NOMO-1 treated with dmso at 0.1 percent for 144 hours (cell line): ENCODE results near the gene RPS6KA4.

Experiments
- DNase-seq: peaks from one replicate; lab custom pipeline; 2025; ENCODE audit not compliant: unreplicated experiment; lab: John Stamatoyannopoulos, UW

RPS6KA4 gene

DNA sequence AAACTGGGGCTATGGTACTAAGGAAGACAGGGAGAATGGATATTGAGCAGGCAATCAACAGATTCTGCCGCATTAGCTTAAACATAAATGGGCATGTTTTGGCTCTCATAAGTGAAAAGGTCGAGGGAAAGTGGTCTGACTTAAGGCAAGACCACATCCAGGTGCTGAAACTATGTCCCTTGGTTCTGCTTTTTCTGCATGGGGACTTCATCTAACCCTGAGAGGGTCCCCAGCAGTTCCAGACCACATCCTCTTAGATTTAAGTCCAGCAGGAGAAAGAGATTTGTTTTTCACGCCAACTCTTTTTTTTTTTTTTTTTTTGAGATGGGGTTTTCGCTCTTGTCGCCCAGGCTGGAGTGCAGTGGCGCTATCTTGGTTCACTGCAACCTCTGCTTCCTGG lies 5.5 kb downstream of the RPS6KA4 start:
- DNase-seq: no peak

DNA sequence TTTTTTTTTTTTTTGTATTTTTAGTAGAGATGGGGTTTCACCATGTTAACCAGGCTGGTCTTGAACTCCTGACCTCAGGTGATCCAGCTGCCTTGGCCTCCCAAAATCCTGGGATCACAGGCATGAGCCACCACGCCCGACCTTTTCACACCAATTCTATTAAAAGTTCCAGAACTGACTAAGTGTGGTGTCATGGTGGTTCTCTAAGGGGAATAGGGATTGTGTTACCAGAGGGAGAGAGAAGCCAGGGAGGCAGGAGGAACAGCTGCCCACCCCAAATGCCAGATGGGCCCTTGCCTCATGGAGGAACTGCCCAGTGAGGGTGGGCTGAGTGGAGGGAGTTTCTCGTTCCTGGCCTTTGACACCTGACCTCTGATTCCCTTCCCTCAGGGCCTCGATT lies 5.9 kb downstream of the RPS6KA4 start:
- no peak for DNase-seq

DNA sequence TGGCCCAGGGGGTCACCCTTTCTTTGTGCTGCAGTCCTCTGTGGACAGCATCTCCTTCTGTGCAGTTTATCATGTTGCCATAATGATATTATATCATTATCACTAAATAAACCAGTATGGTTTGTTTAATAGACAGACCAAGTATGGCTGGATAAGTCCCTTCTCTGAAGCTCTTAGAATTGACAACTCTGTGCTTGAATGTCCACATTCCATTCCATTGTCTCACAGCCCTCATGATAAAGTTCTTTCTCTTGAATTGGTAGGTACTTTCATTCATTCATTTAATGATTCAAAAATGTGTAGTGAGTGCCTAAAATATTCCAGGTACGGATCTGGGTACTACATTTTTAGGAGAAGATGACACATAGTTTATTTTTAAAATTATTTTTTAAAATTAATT lies 7.8 kb downstream of the RPS6KA4 start:
- DNase-seq: no peak

DNA sequence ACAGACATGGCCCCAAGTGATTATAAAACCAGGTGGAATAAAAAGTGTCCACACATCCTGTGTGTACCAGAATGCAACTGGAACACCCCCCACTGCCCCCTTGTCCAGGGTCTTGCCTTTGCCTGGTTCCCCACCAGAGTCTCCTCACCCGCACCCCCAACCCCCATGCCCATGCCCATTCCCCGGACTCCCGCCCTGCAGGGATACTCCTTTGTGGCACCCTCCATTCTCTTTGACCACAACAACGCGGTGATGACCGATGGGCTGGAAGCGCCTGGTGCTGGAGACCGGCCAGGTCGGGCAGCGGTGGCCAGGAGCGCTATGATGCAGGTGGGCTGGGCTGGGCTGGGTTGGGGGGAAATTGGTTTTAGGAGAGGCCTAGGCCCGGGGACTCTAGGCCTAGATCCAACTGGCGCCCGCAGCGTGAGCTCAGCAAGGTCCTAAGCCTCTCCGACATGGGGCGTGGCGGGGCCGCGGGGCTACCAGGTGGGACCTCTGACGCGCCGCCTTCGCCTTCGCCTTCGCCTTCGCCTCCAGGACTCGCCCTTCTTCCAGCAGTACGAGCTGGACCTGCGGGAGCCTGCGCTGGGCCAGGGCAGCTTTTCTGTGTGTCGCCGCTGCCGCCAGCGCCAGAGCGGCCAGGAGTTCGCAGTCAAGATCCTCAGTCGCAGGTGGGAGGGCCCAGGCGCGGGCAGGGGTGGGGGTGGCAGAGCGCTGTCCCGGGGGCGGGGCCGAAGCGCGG lies 9.1 kb downstream of the RPS6KA4 start:
- DNase-seq: no peak

DNA sequence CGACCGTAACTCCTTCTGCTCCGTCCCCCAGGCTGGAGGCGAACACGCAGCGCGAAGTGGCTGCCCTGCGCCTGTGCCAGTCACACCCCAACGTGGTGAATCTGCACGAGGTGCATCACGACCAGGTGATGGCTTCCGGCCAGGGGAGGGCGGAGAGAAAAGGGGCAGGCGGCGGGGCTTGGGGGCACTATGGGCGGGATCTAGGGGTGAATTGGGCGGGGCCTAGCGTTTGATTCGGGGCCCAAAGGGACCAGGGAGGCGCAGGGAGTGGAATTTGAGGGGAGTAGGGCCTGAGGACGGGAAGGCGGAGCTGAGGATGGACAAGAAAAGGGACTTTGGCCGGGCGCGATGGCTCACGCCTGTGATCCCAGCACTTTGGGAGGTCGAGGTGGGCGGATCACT lies 9.7 kb downstream of the RPS6KA4 start:
- no peak for DNase-seq

DNA sequence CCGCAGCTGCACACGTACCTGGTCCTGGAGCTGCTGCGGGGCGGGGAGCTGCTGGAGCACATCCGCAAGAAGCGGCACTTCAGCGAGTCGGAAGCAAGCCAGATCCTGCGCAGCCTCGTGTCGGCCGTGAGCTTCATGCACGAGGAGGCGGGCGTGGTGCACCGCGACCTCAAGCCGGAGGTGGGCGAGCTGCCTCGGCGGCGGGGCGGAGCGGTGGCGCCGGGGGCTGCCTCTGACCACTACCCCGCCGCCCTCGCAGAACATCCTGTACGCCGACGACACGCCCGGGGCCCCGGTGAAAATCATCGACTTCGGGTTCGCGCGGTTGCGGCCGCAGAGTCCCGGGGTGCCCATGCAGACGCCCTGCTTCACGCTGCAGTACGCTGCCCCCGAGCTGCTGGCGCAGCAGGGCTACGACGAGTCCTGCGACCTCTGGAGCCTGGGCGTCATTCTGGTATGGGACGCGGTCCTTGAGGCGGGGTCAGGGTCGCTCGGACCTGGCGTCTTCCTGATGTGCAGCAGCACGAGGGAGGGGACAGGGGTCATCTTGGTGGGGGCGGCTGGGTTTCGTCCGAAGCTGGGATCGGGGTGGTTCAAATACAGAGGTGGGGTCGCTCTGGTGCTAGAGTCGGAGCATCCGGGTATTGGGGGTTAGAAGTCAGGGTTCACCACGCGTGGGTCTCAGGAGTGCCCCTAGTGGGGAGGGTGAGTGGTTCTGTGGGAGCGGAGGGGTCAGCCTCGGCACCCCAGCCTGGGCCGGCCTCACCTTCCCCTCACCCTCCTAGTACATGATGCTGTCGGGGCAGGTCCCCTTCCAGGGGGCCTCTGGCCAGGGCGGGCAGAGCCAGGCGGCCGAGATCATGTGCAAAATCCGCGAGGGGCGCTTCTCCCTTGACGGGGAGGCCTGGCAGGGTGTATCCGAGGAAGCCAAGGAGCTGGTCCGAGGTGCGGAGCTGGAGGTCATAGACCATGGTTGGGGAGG lies 10.8 kb downstream of the RPS6KA4 start:
- DNase-seq: no peak

DNA sequence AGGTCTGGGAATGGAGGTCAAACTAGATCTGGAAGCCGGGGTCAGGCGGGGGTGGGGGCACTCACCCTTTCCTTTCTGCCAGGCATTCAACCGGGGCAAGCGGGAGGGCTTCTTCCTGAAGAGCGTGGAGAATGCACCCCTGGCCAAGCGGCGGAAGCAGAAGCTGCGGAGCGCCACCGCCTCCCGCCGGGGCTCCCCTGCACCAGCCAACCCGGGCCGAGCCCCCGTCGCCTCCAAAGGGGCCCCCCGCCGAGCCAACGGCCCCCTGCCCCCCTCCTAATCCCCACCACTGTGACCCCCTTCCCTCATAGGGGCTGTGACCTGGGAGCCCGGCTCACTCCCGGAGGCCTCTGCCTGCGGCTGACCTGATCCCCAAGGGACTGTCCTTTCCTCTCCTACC lies 12.2 kb downstream of the RPS6KA4 start:
- DNase-seq: no peak

DNA sequence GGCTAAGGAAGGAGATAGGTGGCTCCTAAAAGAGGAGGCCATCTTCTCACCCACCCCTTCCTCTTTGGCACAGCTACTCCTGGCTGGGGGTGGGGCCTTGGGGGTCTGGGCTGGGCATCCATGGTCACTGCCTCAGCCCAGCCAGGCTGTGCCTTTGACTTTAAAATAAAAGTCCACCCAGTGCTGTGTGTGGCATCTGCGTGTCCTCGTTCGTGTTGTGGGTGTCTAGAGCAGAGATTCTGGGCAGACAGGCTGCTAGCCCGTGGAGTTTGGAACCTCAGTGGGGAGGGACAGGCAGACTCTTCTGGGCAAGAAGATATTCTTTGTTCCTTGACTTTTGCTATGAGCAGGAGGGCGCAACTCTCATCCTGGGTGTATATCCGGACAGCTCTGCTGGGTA lies 13.1 kb downstream of the RPS6KA4 start:
- no peak for DNase-seq

DNA sequence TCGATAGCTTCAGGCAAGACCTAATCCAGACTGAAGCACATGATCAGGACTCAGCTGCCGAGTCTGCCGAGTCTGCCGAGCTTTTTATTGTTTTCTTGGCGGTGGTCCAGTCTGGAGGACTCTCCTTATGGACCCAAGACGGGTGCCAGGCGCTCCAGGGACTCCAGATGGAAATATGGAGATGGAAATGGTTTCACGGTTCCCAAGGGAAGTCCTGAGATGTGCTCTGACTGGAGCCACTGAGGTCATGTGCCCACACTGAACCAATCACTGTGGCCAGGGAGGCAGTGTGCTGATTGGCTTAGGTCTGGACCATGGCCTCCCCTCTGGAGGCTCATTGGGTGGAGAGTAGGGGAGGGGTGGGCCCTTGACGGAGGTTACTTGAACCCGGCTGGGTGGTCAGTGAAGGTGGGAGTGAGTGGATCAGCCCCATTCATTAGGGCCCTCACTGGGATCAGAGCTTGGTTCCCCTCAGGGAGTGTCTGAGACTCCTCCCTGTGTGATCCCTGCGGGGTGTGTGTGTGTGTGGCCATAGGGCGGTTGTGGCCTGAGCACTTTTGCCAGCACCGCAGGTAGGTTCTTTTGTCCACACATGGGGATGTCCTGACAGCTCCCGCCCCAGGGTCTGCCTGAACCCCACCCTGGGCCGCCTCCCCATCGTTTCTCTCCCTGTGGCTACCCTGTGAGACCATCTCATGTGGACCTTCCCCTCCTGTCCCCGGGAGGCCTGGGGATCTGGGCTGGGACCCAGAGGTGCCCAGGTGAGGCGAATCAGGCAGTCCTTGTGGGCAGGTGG lies 14.0 kb downstream of the RPS6KA4 start:
- DNase-seq: peak; percentile 70

DNA sequence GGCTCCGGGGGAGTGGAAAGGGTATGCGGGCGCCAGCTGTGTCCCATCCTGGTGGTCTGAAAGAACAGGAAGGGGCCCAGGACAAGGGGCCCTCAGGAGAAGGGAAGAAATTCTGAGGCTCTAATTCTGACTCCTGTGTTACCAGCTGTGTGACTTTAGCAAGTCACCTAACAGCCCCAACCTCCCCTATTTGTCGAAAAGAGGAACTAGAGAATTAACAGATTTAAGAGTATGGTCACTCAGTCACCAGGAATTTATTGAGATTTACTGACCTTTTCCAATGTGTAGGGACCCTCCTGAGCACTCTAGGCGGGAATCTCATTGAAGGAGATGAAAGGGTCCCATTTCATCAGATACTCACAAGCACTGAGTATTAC lies 14.6 kb downstream of the RPS6KA4 start:
- peak; percentile 18 for DNase-seq

DNA sequence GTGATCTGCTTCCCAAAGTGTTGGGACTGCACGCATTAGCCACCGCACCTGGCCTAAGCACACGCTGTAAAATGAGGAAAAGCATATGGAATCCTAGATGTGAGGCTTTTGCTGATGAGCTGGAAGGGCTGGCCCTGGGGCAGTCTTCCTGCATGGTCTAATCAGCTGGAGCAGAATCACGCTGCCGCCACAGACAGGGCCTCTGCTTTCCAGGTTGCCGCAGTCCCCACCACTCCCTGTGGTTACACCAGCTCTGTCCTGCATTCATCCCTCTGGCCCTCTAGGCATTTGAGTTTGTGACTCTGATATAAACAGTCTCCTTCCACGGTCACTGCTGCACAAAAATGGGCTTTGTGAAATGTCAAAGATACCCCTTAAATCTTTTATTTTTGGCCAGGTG lies 17.1 kb downstream of the RPS6KA4 start:
- no peak for DNase-seq

DNA sequence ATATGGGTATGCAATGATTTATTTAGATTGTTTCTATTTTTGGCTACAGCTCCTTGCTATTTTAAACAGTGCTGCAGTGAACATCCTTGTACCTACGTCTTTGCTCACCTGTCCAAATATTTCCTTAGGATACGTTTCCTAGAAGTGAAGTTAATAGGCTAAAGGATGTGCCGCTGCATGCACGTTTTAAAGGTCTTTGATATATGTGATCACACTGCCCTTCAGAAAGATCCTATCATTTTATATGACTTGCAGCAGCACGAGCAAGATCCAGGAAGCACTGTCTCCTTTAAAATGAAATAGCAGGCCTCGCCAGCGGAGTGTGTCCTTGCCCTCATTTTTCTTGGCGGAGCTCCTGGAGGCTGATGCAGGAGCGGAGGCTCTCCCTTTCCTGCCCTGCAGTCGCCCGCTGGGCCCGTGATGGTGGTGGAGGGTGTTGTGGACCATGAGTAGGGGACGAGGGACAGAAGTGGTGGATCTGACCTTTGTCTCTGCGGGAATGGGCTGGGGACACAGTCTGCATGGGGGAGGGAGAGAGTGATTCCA lies 19.4 kb downstream of the RPS6KA4 start:
- no peak for DNase-seq

DNA sequence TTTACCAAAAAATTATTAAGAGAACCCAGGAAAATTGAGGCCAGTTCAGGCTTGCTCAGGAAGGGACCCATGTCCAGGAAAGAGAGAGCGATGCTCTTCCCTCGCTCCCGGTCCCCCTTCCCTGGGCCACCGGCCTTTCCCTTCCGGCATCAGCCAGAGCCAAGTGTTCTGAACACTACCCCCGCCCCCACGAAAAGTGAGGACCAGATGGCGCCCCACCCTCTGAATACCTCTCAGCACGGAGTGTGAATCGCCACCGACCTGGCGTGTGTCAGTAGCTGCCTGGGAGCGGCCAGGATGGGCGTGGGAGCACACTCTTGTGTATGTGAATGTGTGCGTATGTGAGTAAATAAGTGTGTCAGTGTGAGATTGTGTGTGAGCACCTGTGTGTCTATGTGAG lies 20.2 kb downstream of the RPS6KA4 start:
- DNase-seq: no peak

DNA sequence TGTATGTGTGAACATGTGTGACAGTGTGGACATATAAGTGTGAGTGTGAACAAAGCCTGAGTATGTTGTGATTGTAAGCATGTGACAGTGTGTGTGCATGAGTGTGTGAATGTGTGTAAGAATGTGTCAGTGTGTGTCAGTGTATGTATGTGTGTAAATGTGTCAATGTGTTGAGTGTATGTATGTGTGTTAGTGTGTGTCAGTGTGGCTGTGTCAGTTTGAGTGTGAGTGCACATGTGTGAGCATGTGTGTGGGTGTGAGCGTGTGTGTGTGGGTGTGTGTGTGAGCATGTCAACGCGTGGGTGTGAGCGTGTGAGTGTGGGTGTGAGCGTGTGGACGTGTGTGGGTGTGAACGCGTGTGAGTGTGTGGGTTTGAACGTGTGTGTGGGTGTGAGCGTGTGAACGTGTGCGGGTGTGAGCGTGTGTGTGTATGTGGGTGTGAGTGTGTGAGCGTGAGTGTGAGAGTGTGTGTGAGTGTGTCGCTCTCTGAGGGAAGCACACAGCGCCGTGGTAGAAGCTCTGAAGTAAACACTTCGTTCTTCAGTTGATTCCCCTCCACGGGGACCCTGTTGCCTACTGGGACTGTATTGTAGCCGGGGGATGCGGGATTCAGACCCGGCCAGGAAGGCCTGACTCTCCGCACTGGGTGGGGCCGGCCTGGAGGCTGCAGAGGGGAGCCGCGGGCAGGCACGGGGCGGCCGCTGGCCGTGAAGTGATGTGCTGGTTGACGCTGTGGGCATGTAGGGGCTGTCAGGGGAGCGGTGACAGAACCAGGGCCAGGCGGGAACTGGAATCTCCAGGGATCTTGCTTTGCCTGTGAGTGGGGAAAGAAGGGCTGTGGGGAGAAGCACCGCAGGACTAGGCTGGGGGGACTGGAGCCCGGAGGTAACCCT lies 21.1 kb downstream of the RPS6KA4 start:
- no peak for DNase-seq

DNA sequence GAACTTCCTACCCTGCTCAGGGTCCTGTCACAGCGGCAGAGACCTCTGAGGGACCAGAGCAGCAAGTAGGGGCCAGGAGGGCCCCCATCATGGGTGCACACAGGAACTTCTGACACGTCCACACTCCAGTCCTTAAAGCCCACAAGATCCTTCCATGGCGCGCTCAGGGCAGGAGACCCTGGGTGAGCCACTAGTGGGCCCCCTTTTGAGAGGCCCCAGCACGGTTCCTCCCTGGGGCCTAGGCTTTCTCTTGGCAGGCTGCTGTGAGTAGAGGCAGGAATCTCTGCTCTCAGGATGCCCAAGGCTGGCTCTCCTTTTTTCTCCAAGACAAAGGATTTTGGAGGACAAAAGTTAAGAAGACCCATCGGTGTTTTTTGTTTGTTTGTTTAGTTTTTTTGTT lies 22.4 kb downstream of the RPS6KA4 start:
- DNase-seq: no peak

DNA sequence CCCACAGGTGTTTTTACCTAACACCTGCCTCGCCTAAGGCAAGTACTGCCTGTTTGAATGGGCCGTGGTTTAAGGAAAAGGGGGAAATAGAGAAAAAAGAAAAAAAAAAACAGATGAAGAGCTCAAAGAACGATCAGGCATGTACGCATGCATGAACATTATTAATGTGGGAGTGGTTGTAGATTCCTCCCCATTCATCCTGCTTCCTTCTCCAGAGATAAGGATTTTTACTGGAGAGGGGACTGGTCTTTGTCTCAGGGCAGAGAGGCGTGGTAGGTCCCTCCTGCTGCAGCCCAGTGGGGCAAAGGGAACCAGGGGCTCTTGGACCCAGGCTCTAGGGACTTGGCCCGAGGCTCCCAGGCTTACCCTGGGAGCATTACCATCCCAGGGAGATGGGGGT lies 23.1 kb downstream of the RPS6KA4 start:
- DNase-seq: no peak

DNA sequence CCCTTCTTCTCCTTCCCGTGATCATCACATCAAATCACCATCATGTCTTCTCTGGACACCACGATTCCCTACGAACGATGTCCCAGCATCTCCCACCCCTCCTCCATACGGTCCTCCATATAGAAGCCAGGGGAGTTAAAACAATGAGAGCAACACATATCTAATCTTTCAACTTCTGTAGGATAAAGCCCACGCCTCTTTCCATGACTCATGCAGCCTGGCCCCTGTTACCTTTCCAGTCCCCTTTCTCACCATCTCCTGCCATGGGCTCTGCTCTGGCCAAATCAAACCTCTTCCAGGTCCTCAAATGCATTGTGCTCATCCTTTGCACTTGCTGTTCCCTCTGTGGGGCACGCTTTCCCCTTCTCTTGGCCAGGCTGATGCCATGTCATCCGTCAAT lies 23.6 kb downstream of the RPS6KA4 start:
- DNase-seq: no peak

DNA sequence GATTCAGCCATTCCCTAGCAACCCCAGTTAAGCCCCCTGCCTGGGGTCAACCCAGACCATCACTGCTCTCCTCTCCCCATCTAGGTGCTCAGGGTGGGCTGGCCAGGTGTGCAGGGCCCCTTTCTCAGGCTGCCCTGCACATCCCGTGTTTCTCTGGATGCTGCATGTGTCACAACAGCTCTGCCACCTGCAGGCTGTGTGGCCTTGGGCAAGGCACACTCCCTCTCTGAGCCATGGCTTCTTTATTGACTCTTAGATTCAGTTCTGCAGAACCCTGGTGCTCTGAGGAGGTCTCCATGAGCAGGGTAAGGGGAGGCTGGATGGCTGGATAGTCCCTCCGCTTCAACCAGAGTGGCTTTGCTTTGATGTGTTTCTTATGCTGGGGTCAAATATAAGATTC lies 24.6 kb downstream of the RPS6KA4 start:
- DNase-seq: no peak

DNA sequence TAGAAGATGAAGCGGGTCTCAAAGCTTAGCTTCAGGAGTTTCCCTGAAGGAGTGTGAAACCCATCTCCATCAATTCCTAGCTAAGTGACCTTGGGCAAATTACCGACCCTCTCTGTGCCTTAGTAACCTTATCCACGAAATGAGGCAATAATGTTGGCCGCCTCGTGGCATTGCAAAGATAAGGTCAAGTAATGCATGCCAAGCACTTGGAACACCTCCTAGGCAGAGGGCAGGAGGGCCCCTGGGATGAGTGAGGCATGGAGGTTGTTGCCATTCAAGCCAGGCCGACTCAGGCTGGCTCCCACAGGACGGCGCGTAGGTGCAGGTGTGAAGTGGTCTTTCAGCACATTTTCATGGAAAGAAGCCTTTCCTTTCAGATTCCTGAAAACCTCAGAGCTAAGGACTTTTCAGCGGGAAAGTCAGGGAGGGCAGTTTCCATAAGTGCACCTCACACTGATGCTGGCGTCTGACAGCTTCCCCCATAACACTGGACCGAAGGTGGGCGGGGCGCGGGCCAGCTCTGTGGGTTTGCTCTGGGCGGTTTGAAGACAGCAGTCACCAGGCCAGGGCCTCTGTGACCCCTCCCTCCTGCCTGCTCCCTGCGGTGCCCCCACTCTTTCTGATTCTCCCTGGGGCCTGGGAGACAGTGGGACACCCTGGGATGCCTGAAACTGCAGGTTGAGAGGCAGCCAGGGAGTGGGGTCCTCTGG lies 25.2 kb downstream of the RPS6KA4 start:
- no peak for DNase-seq
